ENCODE measurements around the gene ZNF184.

ZNF184 gene

GRCh38 chr6:27472617-27473400 is at the start of gene ZNF184:
Gene ZNF184, minus strand, starts transcription at chr6:27473105. Its CDS starts 811 bp downstream, at chr6:27472294.
- peak; percentile 33 to 96 (median 90) for DNase-seq

GRCh38 chr6:27518881-27519795 is 46.2 kb upstream of the ZNF184 start:
- DNase-seq = peak in 42 of 56 donors; percentile 17 to 80 (median 45)

GRCh38 chr6:27517928-27518787 is 45.3 kb upstream of the ZNF184 start:
- peak in 2 of 56 donors; percentile 1 to 2 for DNase-seq

GRCh38 chr6:27517238-27517637 is 44.3 kb upstream of the ZNF184 start:
- DNase-seq = no peak

- DNase-seq = no peak
Measured at GRCh38 chr6:27514906-27515495, 42.1 kb upstream of the ZNF184 start.

GRCh38 chr6:27512525-27512924 is 39.6 kb upstream of the ZNF184 start:
- no peak for DNase-seq

- DNase-seq = no peak
Measured at GRCh38 chr6:27507041-27507956, 34.4 kb upstream of the ZNF184 start.

GRCh38 chr6:27505209-27506027 is 32.5 kb upstream of the ZNF184 start:
- peak in 5 of 56 donors; percentile 0 to 62 (median 2) for DNase-seq

GRCh38 chr6:27503436-27504030 is 30.6 kb upstream of the ZNF184 start:
- peak in 18 of 56 donors; percentile 1 to 59 (median 26) for DNase-seq

GRCh38 chr6:27502508-27503435 is 29.9 kb upstream of the ZNF184 start:
- peak in 16 of 56 donors; percentile 0 to 57 (median 14) for DNase-seq

GRCh38 chr6:27501187-27501586 is 28.3 kb upstream of the ZNF184 start:
- DNase-seq = no peak

- DNase-seq = no peak
Measured at GRCh38 chr6:27500177-27500576, 27.3 kb upstream of the ZNF184 start.

GRCh38 chr6:27495386-27496135 is 22.7 kb upstream of the ZNF184 start:
- DNase-seq = peak in 6 of 56 donors; percentile 2 to 37 (median 6)

GRCh38 chr6:27494987-27495385 is 22.1 kb upstream of the ZNF184 start:
- no peak for DNase-seq

GRCh38 chr6:27494103-27494502 is 21.2 kb upstream of the ZNF184 start:
- no peak for DNase-seq

GRCh38 chr6:27492631-27493190 is 19.8 kb upstream of the ZNF184 start:
- no peak for DNase-seq

Data from amygdala (tissue), 56 donors.